Loucy (cell line): ENCODE measurements around the gene ERICH6B.
A peak's percentile ranks its signal among the peaks of the same experiment; 100 is the strongest.

ENCODE experiments used
- H2AFZ ChIP-seq: fragments of 200-600 bp; sonication (generic); 2 replicates; pipeline ENCODE4 v1.6.0; 2016; ENCODE audit warnings: antibody characterized with exemption, mild to moderate bottlenecking, low read length, moderate library complexity
- H3F3A ChIP-seq: fragments of 200-600 bp; 2 replicates; pipeline ENCODE4 v1.6.0; 2016; ENCODE audit warnings: antibody characterized with exemption, low read depth, mild to moderate bottlenecking
- H3K27me3 ChIP-seq: fragments of 200-600 bp; sonication (generic); 2 replicates; pipeline ENCODE4 v1.6.1; 2014; ENCODE audit warnings: low read length, mild to moderate bottlenecking; ENCODE audit not compliant: insufficient read depth, poor library complexity, severe bottlenecking
- H3K36me3 ChIP-seq: fragments of 200-600 bp; sonication (generic); 2 replicates; pipeline ENCODE4 v1.6.1; 2016; ENCODE audit warnings: low read length; ENCODE audit not compliant: insufficient read depth
- H3K4me1 ChIP-seq: fragments of 200-600 bp; sonication (generic); 2 replicates; pipeline ENCODE4 v1.5.1; 2014; ENCODE audit warnings: low read length, mild to moderate bottlenecking; ENCODE audit not compliant: insufficient read depth, poor library complexity, severe bottlenecking
- H3K4me2 ChIP-seq: fragments of 200-600 bp; sonication (generic); 2 replicates; pipeline ENCODE4 v1.6.0; 2014; ENCODE audit warnings: antibody characterized with exemption, low read length, low read depth, mild to moderate bottlenecking; ENCODE audit not compliant: poor library complexity, severe bottlenecking
- H3K4me3 ChIP-seq: fragments of 200-600 bp; sonication (generic); 2 replicates; pipeline ENCODE4 v1.5.1; 2014; ENCODE audit warnings: low read length, mild to moderate bottlenecking, mixed read lengths; ENCODE audit not compliant: poor library complexity, severe bottlenecking
- H3K79me2 ChIP-seq: fragments of 200-600 bp; sonication (generic); 2 replicates; pipeline ENCODE4 v1.6.1; 2014; ENCODE audit warnings: low read length; ENCODE audit not compliant: insufficient read depth
- H3K9ac ChIP-seq: fragments of 200-600 bp; sonication (generic); 2 replicates; pipeline ENCODE4 v1.6.0; 2014; ENCODE audit warnings: mild to moderate bottlenecking, low read depth, low read length, moderate library complexity; ENCODE audit not compliant: poor library complexity, severe bottlenecking
- H3K9me2 ChIP-seq: fragments of 200-600 bp; sonication (generic); replicated peaks from 2 replicates; pipeline ENCODE4 v1.6.1; 2016; ENCODE audit warnings: low read depth, low read length, mixed read lengths
- H3K9me3 ChIP-seq: fragments of 200-600 bp; sonication (generic); 2 replicates; pipeline ENCODE4 v1.6.1; 2014; ENCODE audit warnings: mild to moderate bottlenecking, antibody characterized with exemption, low read length, low read depth; ENCODE audit not compliant: insufficient read depth
- H4K20me1 ChIP-seq: fragments of 200-600 bp; sonication (generic); 2 replicates; pipeline ENCODE4 v1.6.0; 2014; ENCODE audit warnings: antibody characterized with exemption, low read length, mild to moderate bottlenecking; ENCODE audit not compliant: insufficient read depth, poor library complexity, severe bottlenecking
- EZH2phosphoT487 ChIP-seq: fragments of 200-600 bp; IDR thresholded peaks from 2 replicates; pipeline ENCODE4 v1.6.1; 2018; ENCODE audit warnings: antibody characterized with exemption, mild to moderate bottlenecking, moderate library complexity, borderline replicate concordance
- TF ChIP-seq, protein P1 (sequence below): fragments of 200-600 bp; sonication (generic); conservative IDR thresholded peaks from 2 replicates; pipeline ENCODE4 v1.5.1; 2014; ENCODE audit warnings: mild to moderate bottlenecking, antibody characterized with exemption, low read length

ERICH6B gene

DNA sequence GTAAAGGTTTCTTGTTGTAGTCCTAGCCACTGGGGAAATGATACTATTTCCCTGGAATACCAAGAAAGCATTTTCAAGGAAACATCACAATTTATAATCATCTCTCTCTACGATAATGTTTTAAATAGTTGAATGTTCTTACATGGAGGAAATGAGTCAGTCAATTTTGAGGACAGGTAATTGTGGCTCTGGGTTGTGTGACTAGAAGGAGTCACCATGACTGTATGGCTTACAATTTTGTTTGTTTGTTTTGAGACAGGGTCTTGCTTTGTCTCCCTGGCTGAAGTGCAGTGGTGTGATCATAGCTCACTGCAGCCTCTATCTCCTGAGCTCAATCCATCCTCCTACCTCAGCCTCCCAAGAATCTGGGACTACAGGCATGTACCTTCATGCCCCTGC, 103.4 kb downstream of the ERICH6B start:
- Histone ChIP-seq H4K20me1 (no peaks in the 10 kb centered on the region), H3K9me2 (no peaks in the 10 kb centered on the region), H3K9ac (no peak overlapping the region), H2AFZ (no peak overlapping the region), H3K9me3 (no peaks in the 10 kb centered on the region), H3K36me3 (peaks cover 77% of the 10 kb centered on the region; the same call in 1 of the 2 replicates), H3K4me1 (no peaks in the 10 kb centered on the region), H3K27me3 (no peaks in the 10 kb centered on the region), H3K4me3 (no peak overlapping the region), H3K79me2 (no peaks in the 10 kb centered on the region), H3F3A (no peaks in the 10 kb centered on the region), H3K4me2 (no peak overlapping the region)
- no peak for TF ChIP-seq EZH2phosphoT487
- TF ChIP-seq, protein P1, sequence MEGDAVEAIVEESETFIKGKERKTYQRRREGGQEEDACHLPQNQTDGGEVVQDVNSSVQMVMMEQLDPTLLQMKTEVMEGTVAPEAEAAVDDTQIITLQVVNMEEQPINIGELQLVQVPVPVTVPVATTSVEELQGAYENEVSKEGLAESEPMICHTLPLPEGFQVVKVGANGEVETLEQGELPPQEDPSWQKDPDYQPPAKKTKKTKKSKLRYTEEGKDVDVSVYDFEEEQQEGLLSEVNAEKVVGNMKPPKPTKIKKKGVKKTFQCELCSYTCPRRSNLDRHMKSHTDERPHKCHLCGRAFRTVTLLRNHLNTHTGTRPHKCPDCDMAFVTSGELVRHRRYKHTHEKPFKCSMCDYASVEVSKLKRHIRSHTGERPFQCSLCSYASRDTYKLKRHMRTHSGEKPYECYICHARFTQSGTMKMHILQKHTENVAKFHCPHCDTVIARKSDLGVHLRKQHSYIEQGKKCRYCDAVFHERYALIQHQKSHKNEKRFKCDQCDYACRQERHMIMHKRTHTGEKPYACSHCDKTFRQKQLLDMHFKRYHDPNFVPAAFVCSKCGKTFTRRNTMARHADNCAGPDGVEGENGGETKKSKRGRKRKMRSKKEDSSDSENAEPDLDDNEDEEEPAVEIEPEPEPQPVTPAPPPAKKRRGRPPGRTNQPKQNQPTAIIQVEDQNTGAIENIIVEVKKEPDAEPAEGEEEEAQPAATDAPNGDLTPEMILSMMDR, result no peak

DNA sequence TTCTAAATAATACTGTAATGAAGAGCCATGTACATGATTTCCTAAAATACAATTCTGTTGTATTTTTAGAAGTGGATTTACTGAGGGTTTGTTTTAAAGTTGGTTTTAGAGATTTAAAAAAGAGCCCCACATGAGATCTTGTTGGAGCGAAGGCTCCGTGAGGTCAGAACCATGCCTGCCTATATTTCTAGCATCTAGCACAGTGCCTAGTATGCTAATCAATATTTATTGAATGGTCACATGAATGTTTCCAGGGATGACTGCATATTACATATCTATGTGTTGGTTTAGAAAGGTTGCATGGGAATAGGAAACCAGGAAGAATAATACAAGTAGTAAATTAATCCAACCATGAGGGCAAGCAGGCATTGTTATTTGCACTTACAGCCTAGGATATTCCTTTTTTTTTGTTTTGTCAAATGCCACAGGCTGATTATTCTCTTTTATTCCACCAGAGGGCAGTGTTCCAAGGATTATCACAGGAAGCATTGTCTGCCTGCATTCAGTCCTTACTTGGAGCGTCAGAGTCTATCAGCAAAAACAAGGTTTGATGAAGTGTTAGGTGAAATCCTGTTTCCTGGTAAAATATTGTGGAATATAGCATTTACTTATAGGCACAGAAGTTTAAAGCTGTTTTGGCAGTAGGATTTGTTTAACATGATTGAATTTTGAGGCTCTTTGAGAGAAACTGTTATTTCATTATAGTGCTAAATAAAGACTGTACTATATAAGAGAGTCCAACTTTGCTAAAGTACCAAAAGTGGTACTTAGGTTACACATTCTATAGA, 104.0 kb downstream of the ERICH6B start:
- TF ChIP-seq, protein P1, result peak; percentile 92
- no peak for TF ChIP-seq EZH2phosphoT487
- Histone ChIP-seq H3K4me2 (no peak overlapping the region), H3F3A (no peaks in the 10 kb centered on the region), H3K4me3 (no peak overlapping the region), H4K20me1 (no peaks in the 10 kb centered on the region), H3K4me1 (no peaks in the 10 kb centered on the region), H2AFZ (no peak overlapping the region), H3K27me3 (no peaks in the 10 kb centered on the region), H3K9me3 (no peaks in the 10 kb centered on the region), H3K36me3 (peaks cover 76% of the 10 kb centered on the region; the same call in 1 of the 2 replicates), H3K9ac (no peak overlapping the region), H3K9me2 (no peaks in the 10 kb centered on the region), H3K79me2 (no peaks in the 10 kb centered on the region)

DNA sequence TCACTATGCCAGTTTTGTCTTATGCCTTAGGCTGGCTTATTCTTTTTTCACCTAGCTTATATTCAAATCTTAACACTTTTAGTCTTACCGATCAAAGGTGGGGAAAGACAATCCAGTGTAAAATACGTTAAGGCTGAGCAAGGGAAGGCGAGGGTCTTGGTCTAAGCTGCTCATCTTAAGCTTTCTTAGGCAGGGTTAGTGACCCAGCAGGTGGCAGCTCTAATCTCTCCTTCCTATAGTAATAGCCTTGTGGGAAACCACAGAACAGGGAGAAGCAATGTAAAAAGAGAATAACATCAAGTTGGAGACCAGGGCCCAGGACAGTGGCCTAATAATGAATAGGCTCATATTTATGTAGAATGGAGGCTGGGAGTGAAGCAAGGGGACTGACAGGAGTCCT, 104.9 kb downstream of the ERICH6B start:
- Histone ChIP-seq H3F3A (no peaks in the 10 kb centered on the region), H3K4me3 (no peak overlapping the region), H3K9ac (no peak overlapping the region), H3K79me2 (no peaks in the 10 kb centered on the region), H2AFZ (no peak overlapping the region), H3K27me3 (no peaks in the 10 kb centered on the region), H4K20me1 (no peaks in the 10 kb centered on the region), H3K36me3 (peaks cover 76% of the 10 kb centered on the region; the same call in 1 of the 2 replicates), H3K4me2 (no peak overlapping the region), H3K9me2 (no peaks in the 10 kb centered on the region), H3K4me1 (no peaks in the 10 kb centered on the region), H3K9me3 (no peaks in the 10 kb centered on the region)
- no peak for TF ChIP-seq EZH2phosphoT487
- TF ChIP-seq, protein P1, result no peak
